SK-N-SH (cell line): ENCODE results near the gene DDX41. TPM values are rescaled to one million over a fixed set of nuclear protein-coding genes. Genes with fewer than 3 reads are reported as not detected.

ENCODE experiments used
- CTCF ChIA-PET: fragments of 300-600, 350-600 bp; formaldehyde crosslinking; extraction: SDS; loops from one replicate; lab custom pipeline; 2021; lab: Yijun Ruan, JAX
- POLR2A ChIA-PET: fragments of 350-600 bp; sonication (Branson Sonifier 250); formaldehyde crosslinking; extraction: SDS; loops from one replicate; lab custom pipeline; 2020; ENCODE audit warnings: antibody characterized with exemption, inconsistent platforms; lab: Yijun Ruan, JAX
- DNase-seq: peaks from one replicate; pipeline ENCODE4 v3.0.0; 2012
- H2AFZ ChIP-seq: fragments of 200-600 bp; sonication (generic); 2 replicates; pipeline ENCODE4 v1.8.1; 2016; ENCODE audit warnings: antibody characterized with exemption, mild to moderate bottlenecking, low read depth
- H3F3A ChIP-seq: fragments of 200-600 bp; sonication (generic); replicated peaks from 2 replicates; pipeline ENCODE3; 2016; ENCODE audit warnings: antibody characterized with exemption, mild to moderate bottlenecking; ENCODE audit not compliant: insufficient read depth
- H3K27ac ChIP-seq, 2 experiments: fragments of 200-500 bp in 1 of 2; fragments of 200-600 bp in 1 of 2; sonication (Bioruptor generic) in 1 of 2; sonication (generic), shearing (Covaris generic) in 1 of 2; 2 replicates each; pipeline versions ENCODE4 v1.5.1 to v1.6.1; 2014 to 2016; ENCODE audit warnings: low read depth in 2 of 2, inconsistent platforms in 1 of 2, low read length in 1 of 2, mild to moderate bottlenecking in 1 of 2, mixed read lengths in 1 of 2
- H3K27me3 ChIP-seq: fragments of 200-600 bp; sonication (generic), shearing (Covaris generic); 2 replicates; pipeline ENCODE4 v1.6.1; 2016; ENCODE audit warnings: mixed run types; ENCODE audit not compliant: insufficient read depth
- H3K36me3 ChIP-seq, 2 experiments: fragments of 200-500 bp in 1 of 2; fragments of 200-600 bp in 1 of 2; sonication (Bioruptor generic) in 1 of 2; sonication (generic) in 1 of 2; replicated peaks in 1 of 2; 2 replicates each; pipeline versions ENCODE3 to v1.5.1; 2014 to 2016; ENCODE audit warnings: low read length in 1 of 2, mild to moderate bottlenecking in 1 of 2; ENCODE audit not compliant: insufficient read depth in 2 of 2, control insufficient read depth in 1 of 2
- H3K4me1 ChIP-seq, 2 experiments: fragments of 200-500 bp in 1 of 2; fragments of 200-600 bp in 1 of 2; sonication (Bioruptor generic) in 1 of 2; sonication (generic), shearing (Covaris generic) in 1 of 2; 2 replicates each; pipeline versions ENCODE4 v1.5.1 to v1.6.1; 2014 to 2016; ENCODE audit warnings: low read depth in 1 of 2, low read length in 1 of 2, mixed run types in 1 of 2; ENCODE audit not compliant: insufficient read depth in 2 of 2, control insufficient read depth in 1 of 2
- H3K4me2 ChIP-seq: fragments of 200-600 bp; sonication (generic), shearing (Covaris generic); 2 replicates; pipeline ENCODE4 v1.6.1; 2017; ENCODE audit warnings: mixed run types
- H3K4me3 ChIP-seq, 2 experiments: fragments of 200-500 bp in 1 of 2; fragments of 200-600 bp in 1 of 2; sonication (Bioruptor generic) in 1 of 2; sonication (generic), shearing (Covaris generic) in 1 of 2; 2 replicates each; pipeline versions ENCODE4 v1.5.1 to v1.8.1; 2014 to 2016; ENCODE audit warnings: low read depth in 2 of 2, inconsistent platforms in 1 of 2, low read length in 1 of 2, mild to moderate bottlenecking in 1 of 2, mixed read lengths in 1 of 2, moderate library complexity in 1 of 2
- H3K79me2 ChIP-seq: fragments of 200-600 bp; sonication (generic); 2 replicates; pipeline ENCODE4 v1.8.1; 2017; ENCODE audit warnings: mild to moderate bottlenecking; ENCODE audit not compliant: insufficient read depth
- H3K9ac ChIP-seq: fragments of 200-600 bp; sonication (generic); 2 replicates; pipeline ENCODE4 v1.6.1; 2017; ENCODE audit warnings: mixed run types
- H3K9me2 ChIP-seq: fragments of 200-600 bp; sonication (generic); 2 replicates; pipeline ENCODE4 v1.6.1; 2017; ENCODE audit warnings: mixed run types
- H3K9me3 ChIP-seq: fragments of 200-600 bp; sonication (generic); 2 replicates; pipeline ENCODE4 v1.6.1; 2017; ENCODE audit warnings: mixed run types, mild to moderate bottlenecking, moderate library complexity
- H4K20me1 ChIP-seq: fragments of 200-600 bp; sonication (generic); 2 replicates; pipeline ENCODE4 v1.6.1; 2017; ENCODE audit warnings: mild to moderate bottlenecking, mixed run types; ENCODE audit not compliant: insufficient read depth
- CHD2 ChIP-seq: fragments of 150-350 bp; IDR thresholded peaks from 2 replicates; pipeline ENCODE4 v1.6.1; 2018; ENCODE audit warnings: low read length; ENCODE audit not compliant: partially characterized antibody
- EP300 ChIP-seq, 2 experiments: IDR thresholded peaks; 2 replicates each; pipeline versions ENCODE4 v1.4.0 to v1.6.1; 2012; ENCODE audit warnings: borderline replicate concordance in 1 of 2, low read depth in 1 of 2, low read length in 1 of 2
- EZH2phosphoT487 ChIP-seq: fragments of 200-600 bp; sonication (generic); IDR thresholded peaks from 2 replicates; pipeline ENCODE4 v1.6.1; 2017; ENCODE audit warnings: low read depth, mixed run types, mild to moderate bottlenecking, antibody characterized with exemption, moderate library complexity, borderline replicate concordance
- FOXM1 ChIP-seq: IDR thresholded peaks from 2 replicates; pipeline ENCODE4 v1.4.0; 2012; ENCODE audit warnings: low read depth, mild to moderate bottlenecking
- GABPA ChIP-seq: IDR thresholded peaks from 2 replicates; pipeline ENCODE4 v1.4.0; 2012; ENCODE audit warnings: low read depth, mild to moderate bottlenecking
- GATA2 ChIP-seq: sonication (generic); formaldehyde crosslinking; IDR thresholded peaks from 2 replicates; pipeline ENCODE4 v1.5.0; 2020; ENCODE audit warnings: mild to moderate bottlenecking, missing genetic modification reagents
- JUND ChIP-seq: IDR thresholded peaks from 2 replicates; pipeline ENCODE4 v1.4.0; 2012
- MEF2A ChIP-seq: IDR thresholded peaks from 2 replicates; pipeline ENCODE4 v1.4.0; 2012; ENCODE audit warnings: low read depth, borderline replicate concordance
- MXI1 ChIP-seq: IDR thresholded peaks from 2 replicates; pipeline ENCODE4 v1.6.1; 2012; ENCODE audit warnings: mild to moderate bottlenecking, low read depth, low read length, improper control_type of control experiment
- NFIC ChIP-seq: IDR thresholded peaks from 2 replicates; pipeline ENCODE4 v1.4.0; 2012; ENCODE audit warnings: borderline replicate concordance
- NRF1 ChIP-seq: IDR thresholded peaks from 2 replicates; pipeline ENCODE4 v1.6.1; 2012; ENCODE audit warnings: low read depth, mild to moderate bottlenecking, low read length
- POLR2AphosphoS5 ChIP-seq: IDR thresholded peaks from 2 replicates; pipeline ENCODE4 v1.6.1; 2012; ENCODE audit warnings: low read depth, low read length
- RAD21 ChIP-seq: IDR thresholded peaks from 2 replicates; pipeline ENCODE4 v1.6.1; 2012; ENCODE audit warnings: mild to moderate bottlenecking, low read length
- RCOR1 ChIP-seq: fragments of 150-350 bp; IDR thresholded peaks from 2 replicates; pipeline ENCODE4 v1.6.1; 2017; ENCODE audit warnings: antibody characterized with exemption, low read length
- RFX5 ChIP-seq: IDR thresholded peaks from 2 replicates; pipeline ENCODE4 v1.6.1; 2012; ENCODE audit warnings: mild to moderate bottlenecking, improper control_type of control experiment, low read length
- SIN3A ChIP-seq: IDR thresholded peaks from 2 replicates; pipeline ENCODE4 v1.6.1; 2012; ENCODE audit warnings: low read depth, mild to moderate bottlenecking, low read length, moderate library complexity, borderline replicate concordance
- TAF1 ChIP-seq: IDR thresholded peaks from 2 replicates; pipeline ENCODE4 v1.6.1; 2012; ENCODE audit warnings: low read depth, mild to moderate bottlenecking, low read length, moderate library complexity, borderline replicate concordance
- TEAD4 ChIP-seq: IDR thresholded peaks from 2 replicates; pipeline ENCODE4 v1.4.0; 2012; ENCODE audit warnings: mild to moderate bottlenecking, borderline replicate concordance; ENCODE audit not compliant: insufficient read depth
- WGBS: methylation state at CpG from one replicate; pipeline ENCODE4 v1.1.6; 2017; ENCODE audit warnings: low lambda C conversion rate; 5-methylcytosine and 5-hydroxymethylcytosine counted together
- polyA plus RNA-seq, 3 experiments: library from polyadenylated mRNA; depleted of rRNA; stranded (reverse); fragments of >200 nt; gene quantifications; 2 replicates each; pipeline ENCODE4 v1.2.3, GENCODE V29; 2012
- TF ChIP-seq, protein P1 (sequence below): IDR thresholded peaks from 2 replicates; pipeline ENCODE4; 2012
- TF ChIP-seq, protein P2 (sequence below): fragments of 200-600 bp; sonication (generic); IDR thresholded peaks from 2 replicates; pipeline ENCODE4 v1.6.1; 2017; ENCODE audit warnings: antibody characterized with exemption, mild to moderate bottlenecking, moderate library complexity
- TF ChIP-seq, protein P3 (sequence below): IDR thresholded peaks from 2 replicates; pipeline ENCODE4 v1.4.0; 2012; ENCODE audit warnings: low read depth, borderline replicate concordance
- TF ChIP-seq, protein P4 (sequence below): fragments of 150-350 bp; IDR thresholded peaks from 2 replicates; pipeline ENCODE4 v1.6.1; 2017; ENCODE audit warnings: antibody characterized with exemption, low read length, low read depth, borderline replicate concordance
- TF ChIP-seq, protein P5 (sequence below): IDR thresholded peaks from 2 replicates; pipeline ENCODE4 v1.6.1; 2012; ENCODE audit warnings: mild to moderate bottlenecking, low read depth, low read length, moderate library complexity

DDX41 gene
- polyA plus RNA-seq, 1 of the 3 experiments (the other 2 are of a cell fraction): 176 TPM

DNA sequence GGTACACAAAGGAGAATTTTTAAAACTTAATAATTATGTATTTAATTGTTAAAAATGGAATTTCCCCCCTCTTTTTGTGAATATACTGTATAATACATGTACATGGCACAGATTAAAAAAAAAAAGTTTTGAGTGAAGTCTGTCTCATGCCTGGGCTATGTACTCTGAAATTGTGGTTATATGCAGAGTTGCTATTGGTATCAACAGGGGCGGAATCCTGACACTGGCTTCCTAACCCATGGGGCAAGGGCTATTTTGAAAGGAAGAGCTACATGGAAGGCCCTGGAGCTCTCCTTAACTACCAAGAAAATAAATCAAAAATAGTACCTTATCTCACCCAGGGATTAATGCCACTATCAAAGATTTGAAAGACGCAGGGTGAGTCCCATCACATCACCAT, 38.5 kb upstream of the DDX41 start (continued):
- TF ChIP-seq, protein P1, sequence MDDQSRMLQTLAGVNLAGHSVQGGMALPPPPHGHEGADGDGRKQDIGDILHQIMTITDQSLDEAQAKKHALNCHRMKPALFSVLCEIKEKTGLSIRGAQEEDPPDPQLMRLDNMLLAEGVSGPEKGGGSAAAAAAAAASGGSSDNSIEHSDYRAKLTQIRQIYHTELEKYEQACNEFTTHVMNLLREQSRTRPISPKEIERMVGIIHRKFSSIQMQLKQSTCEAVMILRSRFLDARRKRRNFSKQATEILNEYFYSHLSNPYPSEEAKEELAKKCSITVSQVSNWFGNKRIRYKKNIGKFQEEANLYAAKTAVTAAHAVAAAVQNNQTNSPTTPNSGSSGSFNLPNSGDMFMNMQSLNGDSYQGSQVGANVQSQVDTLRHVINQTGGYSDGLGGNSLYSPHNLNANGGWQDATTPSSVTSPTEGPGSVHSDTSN: no peak
- TF ChIP-seq RAD21: no peak
- TF ChIP-seq, protein P2, sequence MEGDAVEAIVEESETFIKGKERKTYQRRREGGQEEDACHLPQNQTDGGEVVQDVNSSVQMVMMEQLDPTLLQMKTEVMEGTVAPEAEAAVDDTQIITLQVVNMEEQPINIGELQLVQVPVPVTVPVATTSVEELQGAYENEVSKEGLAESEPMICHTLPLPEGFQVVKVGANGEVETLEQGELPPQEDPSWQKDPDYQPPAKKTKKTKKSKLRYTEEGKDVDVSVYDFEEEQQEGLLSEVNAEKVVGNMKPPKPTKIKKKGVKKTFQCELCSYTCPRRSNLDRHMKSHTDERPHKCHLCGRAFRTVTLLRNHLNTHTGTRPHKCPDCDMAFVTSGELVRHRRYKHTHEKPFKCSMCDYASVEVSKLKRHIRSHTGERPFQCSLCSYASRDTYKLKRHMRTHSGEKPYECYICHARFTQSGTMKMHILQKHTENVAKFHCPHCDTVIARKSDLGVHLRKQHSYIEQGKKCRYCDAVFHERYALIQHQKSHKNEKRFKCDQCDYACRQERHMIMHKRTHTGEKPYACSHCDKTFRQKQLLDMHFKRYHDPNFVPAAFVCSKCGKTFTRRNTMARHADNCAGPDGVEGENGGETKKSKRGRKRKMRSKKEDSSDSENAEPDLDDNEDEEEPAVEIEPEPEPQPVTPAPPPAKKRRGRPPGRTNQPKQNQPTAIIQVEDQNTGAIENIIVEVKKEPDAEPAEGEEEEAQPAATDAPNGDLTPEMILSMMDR: no peak

DNA sequence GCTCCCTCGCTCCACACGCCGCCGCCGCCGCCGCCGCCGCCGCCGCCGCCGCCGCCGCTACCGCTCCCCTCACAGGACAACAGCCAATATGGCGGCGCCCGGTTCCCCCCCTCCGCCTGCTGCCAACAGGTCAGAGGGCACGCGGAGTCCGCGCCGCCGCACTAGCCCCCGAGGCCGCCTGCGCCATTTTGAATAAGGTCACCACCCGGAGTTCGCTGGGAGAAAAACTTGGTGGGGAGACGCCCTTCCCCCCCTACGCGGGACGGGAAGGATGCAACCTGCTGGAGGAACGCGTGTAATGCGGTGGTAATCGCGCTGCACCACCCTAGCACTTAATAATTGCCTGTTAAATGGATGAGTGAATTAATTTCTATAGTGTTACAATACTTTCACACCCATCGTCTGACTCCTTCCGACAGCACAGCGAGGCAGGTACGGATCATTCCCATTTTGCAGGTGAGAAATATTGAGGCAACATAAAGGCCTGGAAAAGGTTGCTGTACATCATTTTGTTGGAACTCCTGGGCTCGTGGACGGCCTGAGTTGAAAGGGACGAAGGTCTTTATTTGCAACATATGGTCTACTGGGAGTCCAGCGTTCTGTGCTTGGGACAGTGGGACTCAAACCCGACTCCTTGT, 37.8 kb upstream of the DDX41 start, which contains the start of gene FAM193B:
Gene FAM193B (minus strand): TSS at position 90 of the 638 bp plus-strand sequence. CDS start 105 bp downstream, outside the sequence.
- WGBS: 12% methylated on average over 22 of the region's 49 CpGs
- H4K20me1 ChIP-seq: peaks cover 40% of the 10 kb centered on the region
- TF ChIP-seq NRF1: peak; percentile 62; the same call in 1 of the 2 replicates
- TF ChIP-seq FOXM1: no peak
- peak; percentile 33; the same call in 1 of the 2 replicates for TF ChIP-seq NFIC
- TF ChIP-seq EZH2phosphoT487: no peak
- peak; percentile 73 for TF ChIP-seq RCOR1
- TF ChIP-seq GABPA: no peak
- 0 out of 2 replicates have a peak, but pooled peaks have one; percentile 3 for TF ChIP-seq RAD21
- TF ChIP-seq GATA2 (CRISPR knock-in tag): no peak
- peak; percentile 59 for TF ChIP-seq POLR2AphosphoS5
- TF ChIP-seq JUND: no peak
- no peak for TF ChIP-seq MEF2A
- TF ChIP-seq TEAD4: no peak
- TF ChIP-seq, protein P3, sequence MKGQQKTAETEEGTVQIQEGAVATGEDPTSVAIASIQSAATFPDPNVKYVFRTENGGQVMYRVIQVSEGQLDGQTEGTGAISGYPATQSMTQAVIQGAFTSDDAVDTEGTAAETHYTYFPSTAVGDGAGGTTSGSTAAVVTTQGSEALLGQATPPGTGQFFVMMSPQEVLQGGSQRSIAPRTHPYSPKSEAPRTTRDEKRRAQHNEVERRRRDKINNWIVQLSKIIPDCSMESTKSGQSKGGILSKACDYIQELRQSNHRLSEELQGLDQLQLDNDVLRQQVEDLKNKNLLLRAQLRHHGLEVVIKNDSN: peak; percentile 29; the same call in 1 of the 2 replicates
- TF ChIP-seq, protein P4, sequence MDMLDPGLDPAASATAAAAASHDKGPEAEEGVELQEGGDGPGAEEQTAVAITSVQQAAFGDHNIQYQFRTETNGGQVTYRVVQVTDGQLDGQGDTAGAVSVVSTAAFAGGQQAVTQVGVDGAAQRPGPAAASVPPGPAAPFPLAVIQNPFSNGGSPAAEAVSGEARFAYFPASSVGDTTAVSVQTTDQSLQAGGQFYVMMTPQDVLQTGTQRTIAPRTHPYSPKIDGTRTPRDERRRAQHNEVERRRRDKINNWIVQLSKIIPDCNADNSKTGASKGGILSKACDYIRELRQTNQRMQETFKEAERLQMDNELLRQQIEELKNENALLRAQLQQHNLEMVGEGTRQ: no peak
- TF ChIP-seq EP300 (IDR thresholded peaks at IDR 0.05; ENCODE audit: borderline replicate concordance in 1 of 2, low read depth in 1 of 2, low read length in 1 of 2): peak in 1 of 2 experiments; percentile 29; a peak in 1 of 4 replicates
- TF ChIP-seq, protein P5, sequence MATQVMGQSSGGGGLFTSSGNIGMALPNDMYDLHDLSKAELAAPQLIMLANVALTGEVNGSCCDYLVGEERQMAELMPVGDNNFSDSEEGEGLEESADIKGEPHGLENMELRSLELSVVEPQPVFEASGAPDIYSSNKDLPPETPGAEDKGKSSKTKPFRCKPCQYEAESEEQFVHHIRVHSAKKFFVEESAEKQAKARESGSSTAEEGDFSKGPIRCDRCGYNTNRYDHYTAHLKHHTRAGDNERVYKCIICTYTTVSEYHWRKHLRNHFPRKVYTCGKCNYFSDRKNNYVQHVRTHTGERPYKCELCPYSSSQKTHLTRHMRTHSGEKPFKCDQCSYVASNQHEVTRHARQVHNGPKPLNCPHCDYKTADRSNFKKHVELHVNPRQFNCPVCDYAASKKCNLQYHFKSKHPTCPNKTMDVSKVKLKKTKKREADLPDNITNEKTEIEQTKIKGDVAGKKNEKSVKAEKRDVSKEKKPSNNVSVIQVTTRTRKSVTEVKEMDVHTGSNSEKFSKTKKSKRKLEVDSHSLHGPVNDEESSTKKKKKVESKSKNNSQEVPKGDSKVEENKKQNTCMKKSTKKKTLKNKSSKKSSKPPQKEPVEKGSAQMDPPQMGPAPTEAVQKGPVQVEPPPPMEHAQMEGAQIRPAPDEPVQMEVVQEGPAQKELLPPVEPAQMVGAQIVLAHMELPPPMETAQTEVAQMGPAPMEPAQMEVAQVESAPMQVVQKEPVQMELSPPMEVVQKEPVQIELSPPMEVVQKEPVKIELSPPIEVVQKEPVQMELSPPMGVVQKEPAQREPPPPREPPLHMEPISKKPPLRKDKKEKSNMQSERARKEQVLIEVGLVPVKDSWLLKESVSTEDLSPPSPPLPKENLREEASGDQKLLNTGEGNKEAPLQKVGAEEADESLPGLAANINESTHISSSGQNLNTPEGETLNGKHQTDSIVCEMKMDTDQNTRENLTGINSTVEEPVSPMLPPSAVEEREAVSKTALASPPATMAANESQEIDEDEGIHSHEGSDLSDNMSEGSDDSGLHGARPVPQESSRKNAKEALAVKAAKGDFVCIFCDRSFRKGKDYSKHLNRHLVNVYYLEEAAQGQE: no peak
- no peak for TF ChIP-seq RFX5
- TF ChIP-seq SIN3A: no peak
- TF ChIP-seq MXI1: peak; percentile 72
- TF ChIP-seq TAF1: peak; percentile 49; the same call in 1 of the 2 replicates
- TF ChIP-seq CHD2: peak; percentile 89

More for the DNA sequence above, 37.8 kb upstream of the DDX41 start, which contains the start of gene FAM193B:
- Histone ChIP-seq H3K4me2 (peak within 1 kb of the TSS; percentile 99), H3K9me2 (no peaks in the 10 kb centered on the region), H3K36me3 (peaks cover 12 to 19% of the 10 kb centered on the region in 2 experiments), H2AFZ (peak within 1 kb of the TSS; percentile 78), H3K4me3 (peak within 1 kb of the TSS; percentile 93 to 94), H3K9ac (peak within 1 kb of the TSS; percentile 78), H3F3A (no peaks in the 10 kb centered on the region), H3K9me3 (no peaks in the 10 kb centered on the region), H3K79me2 (peaks cover 46% of the 10 kb centered on the region), H3K4me1 (peaks cover 0 to 16% of the 10 kb centered on the region in 2 experiments; a peak in 2 of 4 replicates), H3K27ac (peak within 1 kb of the TSS; percentile 29 to 77; a peak in 3 of 4 replicates), H3K27me3 (no peaks in the 10 kb centered on the region)
- peak; percentile 99 for DNase-seq
- ChIA-PET CTCF (no interaction called here), POLR2A (no interaction called here)
